K562 (cell line): ENCODE results near the gene MRPS10. TPM values are rescaled to one million over a fixed set of nuclear protein-coding genes. Genes with fewer than 3 reads are reported as not detected.

ENCODE experiments used
- ATAC-seq: fragments of 200-7000 bp; cut with Tn5 transposase; 3 replicates; pipeline ENCODE4 v1.9.1; 2020; ENCODE audit warnings: moderate library complexity
- BruUV-seq: library from RNA; stranded (reverse); fragments of 400-500 nt; replicated peaks from 2 replicates; lab custom pipeline; 2021; lab: Mats Ljungman, UMichigan
- CTCF ChIA-PET: fragments of 300-600 bp; formaldehyde crosslinking; extraction: SDS; loops from one replicate; lab custom pipeline; 2021; ENCODE audit warnings: low intra/inter-chr PET ratio; lab: Yijun Ruan, JAX
- POLR2A ChIA-PET: fragments of 300-600, 350-650 bp; sonication (Branson Sonifier 250); formaldehyde crosslinking; extraction: SDS; loops from one replicate; lab custom pipeline; 2021; ENCODE audit warnings: antibody characterized with exemption, inconsistent platforms; lab: Yijun Ruan, JAX
- DNase-seq, 4 experiments: peaks; one replicate each; pipeline versions ENCODE4 v3.0.0 to v3.0.0-alpha.2; 2011 to 2018; ENCODE audit warnings: low spot score in 3 of 4, mixed read lengths in 3 of 4; ENCODE audit errors: extremely low read depth in 1 of 4
- FAIRE-seq: peaks from 2 replicates; lab custom pipeline; 2011; peaks lifted over from hg19 to GRCh38; lab: Jason Lieb, UNC
- H2AFZ ChIP-seq: 2 replicates; pipeline ENCODE4 v1.6.0; 2011; ENCODE audit warnings: low read depth, low read length, control low read depth, inconsistent platforms
- H3K27ac ChIP-seq: fragments of 200-600 bp; 3 replicates; pipeline ENCODE4 v1.8.0; 2011; ENCODE audit warnings: low read depth, mild to moderate bottlenecking, control low read depth, inconsistent platforms, low read length, moderate library complexity, mixed read lengths; ENCODE audit errors: extremely low read depth
- H3K27me3 ChIP-seq, 2 experiments: fragments of 300-600 bp in 1 of 2; 2 replicates in 1 of 2; 3 replicates in 1 of 2; pipeline versions ENCODE4 v1.6.0 to v1.8.0; 2011; ENCODE audit warnings: inconsistent platforms in 2 of 2, low read length in 2 of 2, mild to moderate bottlenecking in 1 of 2, mixed read lengths in 1 of 2, moderate library complexity in 1 of 2; ENCODE audit not compliant: control insufficient read depth in 2 of 2, insufficient read depth in 2 of 2
- H3K36me3 ChIP-seq: fragments of 300-600 bp; 3 replicates; pipeline ENCODE4 v1.8.0; 2011; ENCODE audit warnings: mild to moderate bottlenecking, low read length, inconsistent platforms; ENCODE audit not compliant: control insufficient read depth, insufficient read depth
- H3K4me1 ChIP-seq, 2 experiments: fragments of 200-600 bp in 1 of 2; replicated peaks in 1 of 2; 2 replicates in 1 of 2; 3 replicates in 1 of 2; pipeline versions ENCODE4 v1.5.1 to v1.8.0; 2011; ENCODE audit warnings: inconsistent platforms in 2 of 2, low read length in 2 of 2, mild to moderate bottlenecking in 1 of 2, mixed read lengths in 1 of 2, moderate library complexity in 1 of 2; ENCODE audit not compliant: control insufficient read depth in 2 of 2, insufficient read depth in 2 of 2
- H3K4me2 ChIP-seq: 2 replicates; pipeline ENCODE4 v1.6.1; 2011; ENCODE audit warnings: low read length, control low read depth, inconsistent platforms, mixed read lengths; ENCODE audit not compliant: insufficient read depth
- H3K4me3 ChIP-seq: fragments of 200-600 bp; sonication (generic), shearing (Covaris generic); 2 replicates; pipeline ENCODE4 v1.5.1; 2016; ENCODE audit warnings: control low read depth, inconsistent platforms
- H3K79me2 ChIP-seq: fragments of 200-600 bp; 3 replicates; pipeline ENCODE4 v1.8.0; 2011; ENCODE audit warnings: low read length, inconsistent platforms; ENCODE audit not compliant: control insufficient read depth, insufficient read depth
- H3K9ac ChIP-seq, 2 experiments: 2 replicates each; pipeline versions ENCODE4 v1.6.0 to v1.6.1; 2011; ENCODE audit warnings: low read depth in 2 of 2, low read length in 2 of 2, control low read depth in 1 of 2, inconsistent platforms in 1 of 2, mild to moderate bottlenecking in 1 of 2, mixed read lengths in 1 of 2; ENCODE audit not compliant: insufficient read depth in 1 of 2
- H3K9me1 ChIP-seq: one replicate; pipeline ENCODE4 v1.6.0; 2011; ENCODE audit warnings: inconsistent platforms, mild to moderate bottlenecking, low read length, moderate library complexity; ENCODE audit not compliant: control insufficient read depth, insufficient read depth
- H3K9me3 ChIP-seq: replicated peaks from 2 replicates; pipeline ENCODE4 v1.5.1; 2011; ENCODE audit warnings: low read depth, low read length, inconsistent platforms; ENCODE audit not compliant: control insufficient read depth, insufficient read depth
- H4K20me1 ChIP-seq: replicated peaks from 2 replicates; pipeline ENCODE4 v1.6.1; 2011; ENCODE audit warnings: low read length, inconsistent platforms, mixed read lengths; ENCODE audit not compliant: control insufficient read depth, insufficient read depth
- DEAF1 ChIP-seq: fragments of 450-650 bp; formaldehyde crosslinking; IDR thresholded peaks from 2 replicates; pipeline ENCODE4 v1.4.0; 2020; ENCODE audit warnings: mild to moderate bottlenecking, moderate library complexity
- SREBF1 ChIP-seq: fragments of 150-350 bp; IDR thresholded peaks from 2 replicates; pipeline ENCODE4 v1.6.1; 2014; ENCODE audit warnings: antibody characterized with exemption, low read depth, low read length, borderline replicate concordance
- STAT5A ChIP-seq: IDR thresholded peaks from 2 replicates; pipeline ENCODE4 v1.6.1; 2012; ENCODE audit warnings: low read length, inconsistent platforms, borderline replicate concordance
- TCFL5 ChIP-seq: fragments of 250-450 bp; sonication (Bioruptor Pico); conservative IDR thresholded peaks from 2 replicates; pipeline ENCODE4 v1.6.1; 2021; ENCODE audit warnings: mild to moderate bottlenecking, moderate library complexity, matching md5 sums
- WGBS: fragments of 100-300 bp; shearing (Covaris generic); methylation state at CpG from one replicate; pipeline ENCODE4 v1.1.6; 2016; ENCODE audit warnings: low coverage, mixed read lengths; ENCODE audit not compliant: insufficient coverage; ENCODE audit errors: missing lambda C conversion rate; 5-methylcytosine and 5-hydroxymethylcytosine counted together
- in situ Hi-C: fragments of 300-500 bp; cut with MboI; formaldehyde crosslinking; loops from 4 replicates; pipeline ENCODE4 v1.15.0; 2018; ENCODE audit warnings: inconsistent platforms, mixed read lengths
- intact Hi-C: fragments of 100-400 bp; cut with micrococcal nuclease; formaldehyde crosslinking; loops from 2 replicates; pipeline ENCODE4 v1.14.2; 2022
- polyA plus RNA-seq, 8 experiments: library from polyadenylated mRNA; depleted of rRNA in 4 of 8; stranded (reverse) in 5 of 8; unstranded in 3 of 8; fragments of >200 nt; fragmentation: Nextera tagmentation in 2 of 8; fragmentation: Illumina TruSeq in 1 of 8; extraction: Ambion mirVana in 2 of 8; extraction: Trizol in 1 of 8; gene quantifications; 2 replicates each; pipeline versions ENCODE4 v1.2.1 to v1.2.3, GENCODE V29; 2011 to 2014; ENCODE audit warnings: inconsistent platforms in 1 of 8, missing spikeins in 1 of 8
- total RNA-seq, 7 experiments: library from RNA; depleted of rRNA in 6 of 7; stranded (reverse); fragments of >200 nt in 6 of 7; fragmentation: Illumina TruSeq in 2 of 7; extraction: Trizol in 2 of 7; gene quantifications; 2 replicates each; pipeline versions ENCODE4 v1.2.1 to v1.2.3, GENCODE V29; 2011 to 2021; ENCODE audit warnings: low replicate concordance in 1 of 7

The MRPS10 gene
- total and polyA plus RNA-seq, 9 of the 15 experiments (the other 6 are each of a cell fraction or from before 2014, with no cell fraction given) = 48.6 to 166 (median 93.7) TPM

GRCh38 chr6:42158631-42159030 is 59.0 kb downstream of the MRPS10 start:
- POLR2A ChIA-PET = interaction anchor here (1.0 to 1.1 kb wide), 2 partner anchors 9 to 368 kb away, joined by 3 to 4 read pairs; no protein-coding TSS in a partner anchor
- no TSS peak for BruUV-seq
- Histone ChIP-seq H3K9me1 (no peaks in the 10 kb centered on the region), H3K36me3 (no peaks in the 10 kb centered on the region; the same call in 2 of the 3 replicates), H3K4me1 (peaks cover 0 to 7% of the 10 kb centered on the region in 2 experiments; a peak in 3 of 5 replicates), H3K9me3 (no peaks in the 10 kb centered on the region), H3K79me2 (no peaks in the 10 kb centered on the region), H3K9ac (peak overlapping the region in 1 of 2 experiments; percentile 11; a peak in 1 of 4 replicates), H4K20me1 (no peaks in the 10 kb centered on the region), H3K4me2 (no peak overlapping the region), H3K27me3 (peaks cover 7 to 47% of the 10 kb centered on the region in 2 experiments; a peak in 3 of 5 replicates), H2AFZ (no peak overlapping the region), H3K4me3 (no peak overlapping the region), H3K27ac (no peak overlapping the region)
- no peak for TF ChIP-seq TCFL5 (CRISPR knock-in tag)
- TF ChIP-seq SREBF1 = no peak
- no peak for TF ChIP-seq DEAF1 (CRISPR knock-in tag)
- TF ChIP-seq STAT5A = no peak
- no peak for DNase-seq
- intact Hi-C loops = no loop called here
- in situ Hi-C loops = no loop called here
- no peak for FAIRE-seq
- no peak for ATAC-seq
- CTCF ChIA-PET = no interaction called here
- WGBS = 13% methylated on average over 2 of the region's 2 CpGs
